Gastroesophageal sphincter (tissue), 4 donors: ENCODE data around the gene LRP1B. TPM values are rescaled to one million over a fixed set of nuclear protein-coding genes. Genes with fewer than 3 reads are reported as not detected.

ENCODE experiments used
- ATAC-seq: fragments of 150-250 bp; one replicate; pipeline ENCODE4 v1.9.1; 2016; ENCODE audit warnings: mild to moderate bottlenecking, moderate library complexity
- H3K27ac ChIP-seq, 4 donors: fragments of 200-600 bp; sonication (generic) in 3 of 4; 1 replicate in 3 of 4; 2 replicates in 1 of 4; pipeline ENCODE4 v1.5.1; 2016 to 2019
- H3K27me3 ChIP-seq: fragments of 200-600 bp; sonication (generic); one replicate; pipeline ENCODE4 v1.5.1; 2019
- H3K36me3 ChIP-seq, 2 donors: fragments of 200-600 bp; sonication (generic); one replicate each; pipeline ENCODE4 v1.5.1; 2019; ENCODE audit warnings: control low read depth in 1 of 2
- H3K4me1 ChIP-seq, 3 donors: fragments of 200-600 bp; sonication (generic); 1 replicate in 2 of 3; 2 replicates in 1 of 3; pipeline ENCODE4 v1.5.1; 2016 to 2019; ENCODE audit warnings: control low read depth in 2 of 3
- H3K4me3 ChIP-seq, 2 donors: fragments of 200-600 bp; sonication (generic); one replicate each; pipeline ENCODE4 v1.5.1; 2019; ENCODE audit warnings: mild to moderate bottlenecking in 1 of 2, moderate library complexity in 1 of 2
- H3K9me3 ChIP-seq, 3 donors: fragments of 200-600 bp; sonication (generic); one replicate each; pipeline ENCODE4 v1.5.1; 2017 to 2019; ENCODE audit warnings: control low read depth in 2 of 3
- CTCF ChIP-seq, 4 experiments: fragments of 200-600 bp in 2 of 4; fragments of 450-650 bp in 2 of 4; sonication (generic) in 1 of 4; IDR thresholded peaks; one replicate each; pipeline ENCODE4 v1.5.1; 2017 to 2019; ENCODE audit warnings: antibody characterized with exemption in 4 of 4, mild to moderate bottlenecking in 2 of 4, moderate library complexity in 2 of 4
- EP300 ChIP-seq: sonication (generic); formaldehyde crosslinking; IDR thresholded peaks from one replicate; pipeline ENCODE4 v1.6.1; 2017; ENCODE audit warnings: antibody characterized with exemption, mild to moderate bottlenecking
- POLR2A ChIP-seq, 2 donors: fragments of 450-650 bp; IDR thresholded peaks; one replicate each; pipeline ENCODE4 v1.6.1; 2017; ENCODE audit warnings: antibody characterized with exemption in 2 of 2, mild to moderate bottlenecking in 2 of 2, moderate library complexity in 1 of 2
- POLR2AphosphoS5 ChIP-seq: sonication (generic); formaldehyde crosslinking; IDR thresholded peaks from one replicate; pipeline ENCODE4 v1.6.1; 2017; ENCODE audit warnings: antibody characterized with exemption
- WGBS, 2 donors: methylation state at CpG; one replicate each; pipeline ENCODE4 v1.1.5; 2018; ENCODE audit warnings: low coverage in 1 of 2; 5-methylcytosine and 5-hydroxymethylcytosine counted together
- total RNA-seq, 4 donors: library from RNA; depleted of rRNA; stranded (reverse); fragments of >200 nt; gene quantifications; one replicate each; pipeline ENCODE4 v1.1.0, GENCODE V29; 2016

Gene LRP1B
- total RNA-seq, 4 donors from 2014 or later, result 0.27 to 20.7 (median 3.2) TPM

GRCh38 chr2:140205093-140205492, 1925.7 kb downstream of the LRP1B start:
- Histone ChIP-seq H3K36me3 (no peaks in the 10 kb centered on the region), H3K27ac (no peak overlapping the region), H3K4me1 (no peaks in the 10 kb centered on the region), H3K4me3 (no peak overlapping the region), H3K27me3 (no peaks in the 10 kb centered on the region), H3K9me3 (peaks cover 0 to 3% (median 0%) of the 10 kb centered on the region in 3 donors)
- TF ChIP-seq EP300 (no peak), POLR2AphosphoS5 (no peak), CTCF (IDR thresholded peaks at IDR 0.05) (no peak), POLR2A (IDR thresholded peaks at IDR 0.05) (no peak)
- no peak for ATAC-seq
- WGBS, 2 donors, result 58 to 63% methylated on average over 2 of the region's 2 CpGs

GRCh38 chr2:140203347-140203746, 1927.5 kb downstream of the LRP1B start:
- Histone ChIP-seq H3K4me1 (no peaks in the 10 kb centered on the region), H3K27me3 (no peaks in the 10 kb centered on the region), H3K36me3 (no peaks in the 10 kb centered on the region), H3K9me3 (peaks cover 0 to 8% (median 0%) of the 10 kb centered on the region in 3 donors), H3K4me3 (no peak overlapping the region), H3K27ac (no peak overlapping the region)
- TF ChIP-seq EP300 (no peak), POLR2A (IDR thresholded peaks at IDR 0.05) (no peak), POLR2AphosphoS5 (no peak), CTCF (IDR thresholded peaks at IDR 0.05) (no peak)
- 90 to 92% methylated on average over 2 to 6 of the region's 6 CpGs for WGBS, 2 donors
- no peak for ATAC-seq

- Histone ChIP-seq H3K4me1 (no peaks in the 10 kb centered on the region), H3K36me3 (no peaks in the 10 kb centered on the region), H3K9me3 (peaks cover 0 to 8% (median 0%) of the 10 kb centered on the region in 3 donors), H3K27me3 (no peaks in the 10 kb centered on the region), H3K4me3 (no peak overlapping the region), H3K27ac (no peak overlapping the region)
- 79 to 100% methylated on average over 1 to 2 of the region's 2 CpGs for WGBS, 2 donors
- TF ChIP-seq EP300 (no peak), CTCF (IDR thresholded peaks at IDR 0.05) (no peak), POLR2AphosphoS5 (no peak), POLR2A (IDR thresholded peaks at IDR 0.05) (no peak)
- no peak for ATAC-seq
Observed at GRCh38 chr2:140201572-140201971, 1929.2 kb downstream of the LRP1B start.

GRCh38 chr2:140200764-140201163, 1930.1 kb downstream of the LRP1B start:
- Histone ChIP-seq H3K27me3 (no peaks in the 10 kb centered on the region), H3K4me1 (no peaks in the 10 kb centered on the region), H3K36me3 (no peaks in the 10 kb centered on the region), H3K27ac (no peak overlapping the region), H3K4me3 (no peak overlapping the region), H3K9me3 (peaks cover 0 to 8% (median 0%) of the 10 kb centered on the region in 3 donors)
- no peak for TF ChIP-seq POLR2AphosphoS5
- TF ChIP-seq CTCF (IDR thresholded peaks at IDR 0.05), result no peak
- no peak for TF ChIP-seq EP300
- TF ChIP-seq POLR2A (IDR thresholded peaks at IDR 0.05), result no peak
- ATAC-seq, result no peak
- 67 to 73% methylated on average over 2 of the region's 2 CpGs for WGBS, 2 donors

- no peak for ATAC-seq
- Histone ChIP-seq H3K27ac (no peak overlapping the region), H3K4me3 (no peak overlapping the region), H3K4me1 (no peaks in the 10 kb centered on the region), H3K9me3 (peaks cover 0 to 8% (median 0%) of the 10 kb centered on the region in 3 donors), H3K27me3 (no peaks in the 10 kb centered on the region), H3K36me3 (no peaks in the 10 kb centered on the region)
- TF ChIP-seq POLR2AphosphoS5 (no peak), CTCF (IDR thresholded peaks at IDR 0.05) (no peak), POLR2A (IDR thresholded peaks at IDR 0.05) (no peak), EP300 (no peak)
- whole genome bisulfite sequencing, 2 donors, result 47 to 63% methylated on average over 1 of the region's 1 CpG
Observed at GRCh38 chr2:140200307-140200706, 1930.5 kb downstream of the LRP1B start.
